Fibroblast of skin of left quadriceps (primary cell): Measurements from ENCODE around the gene WDPCP.
"Not testable (repeated sequence)": the region's sequence is repeated elsewhere in the genome, so short reads cannot be mapped to it uniquely, and the experiment has no call there.

ENCODE experiments used
- DNase-seq, 2 experiments: peaks; one replicate each; pipeline ENCODE4 v3.0.0-alpha.2; 2013; ENCODE audit warnings: low read depth in 2 of 2

Gene WDPCP

GRCh38 chr2:63544017-63544627 is 44.2 kb downstream of the WDPCP start:
- DNase-seq = no peak

- no peak for DNase-seq
Observed at GRCh38 chr2:63539416-63540162, 48.7 kb downstream of the WDPCP start.

- DNase-seq = no peak
Observed at GRCh38 chr2:63538390-63538789, 49.9 kb downstream of the WDPCP start.

DNA sequence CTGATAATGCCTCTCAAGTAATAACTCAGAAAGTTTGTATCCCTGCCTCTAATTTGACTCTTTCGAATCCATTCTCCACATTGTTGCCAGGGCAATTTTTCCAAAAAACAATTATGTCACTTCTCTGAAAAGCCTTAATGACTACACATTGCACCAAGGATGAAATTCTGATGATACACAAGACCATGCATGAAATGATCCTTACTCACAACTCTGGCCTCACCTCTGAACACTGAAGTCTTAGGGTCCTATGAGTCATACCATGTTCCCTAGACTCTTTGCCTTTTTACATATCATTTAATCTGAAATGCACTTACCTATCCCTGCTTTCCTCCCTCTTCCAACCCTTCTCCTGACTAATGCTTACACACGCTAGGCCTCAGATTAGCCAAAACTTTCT is 51.0 kb downstream of the WDPCP start:
- no peak for DNase-seq

GRCh38 chr2:63530704-63531279 is 57.5 kb downstream of the WDPCP start:
- no peak for DNase-seq

GRCh38 chr2:63525905-63526304 is 62.4 kb downstream of the WDPCP start:
- no peak for DNase-seq

GRCh38 chr2:63522950-63523349 is 65.3 kb downstream of the WDPCP start:
- DNase-seq = peak in 1 of 2 experiments; percentile 9

GRCh38 chr2:63520793-63521192 is 67.5 kb downstream of the WDPCP start:
- no peak for DNase-seq

GRCh38 chr2:63514781-63515180 is 73.5 kb downstream of the WDPCP start:
- no peak for DNase-seq

- DNase-seq = no peak
Observed at GRCh38 chr2:63514237-63514716, 74.0 kb downstream of the WDPCP start.

DNA sequence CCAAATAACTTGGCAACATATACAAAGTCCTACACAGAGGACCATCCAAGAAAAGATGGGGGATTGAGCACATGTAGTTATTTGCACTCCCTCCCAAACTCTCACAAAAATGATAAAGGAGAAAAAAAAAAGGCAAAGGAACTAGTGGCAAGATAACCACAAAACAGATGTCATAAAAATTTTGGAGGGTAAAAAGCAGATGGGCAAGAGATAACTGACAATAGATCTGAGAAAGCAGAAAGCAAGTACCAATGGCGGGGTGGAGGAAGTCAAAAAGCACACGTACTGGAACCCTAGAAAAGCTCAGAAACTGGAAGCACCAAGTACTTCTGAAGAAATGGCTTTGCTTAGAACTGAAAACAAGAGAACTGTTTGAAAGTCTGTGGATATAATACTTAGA is 82.0 kb downstream of the WDPCP start:
- no peak for DNase-seq

- DNase-seq = no peak
Observed at GRCh38 chr2:63503818-63504217, 84.5 kb downstream of the WDPCP start.

- DNase-seq = no peak
Observed at GRCh38 chr2:63500398-63500797, 87.9 kb downstream of the WDPCP start.

DNA sequence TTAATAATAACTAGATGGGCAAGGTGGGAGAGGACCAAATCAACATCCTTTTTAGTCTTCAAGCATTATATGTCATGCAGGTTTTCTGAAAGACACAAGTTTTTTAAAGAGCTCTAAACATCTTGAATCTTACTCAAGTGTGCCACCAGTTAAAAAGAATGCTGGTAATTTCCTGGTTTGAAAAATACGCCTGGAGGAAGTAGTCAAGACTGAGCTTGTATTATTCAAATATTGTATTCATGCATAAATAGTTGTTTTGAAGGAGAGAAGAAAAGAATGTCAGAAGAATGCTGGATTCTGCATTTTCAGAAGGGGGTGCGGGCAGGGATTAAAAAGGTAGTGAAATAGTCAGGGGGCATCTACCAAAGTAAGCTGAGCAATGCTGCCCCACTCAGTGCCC is 90.7 kb downstream of the WDPCP start:
- DNase-seq = no peak

DNA sequence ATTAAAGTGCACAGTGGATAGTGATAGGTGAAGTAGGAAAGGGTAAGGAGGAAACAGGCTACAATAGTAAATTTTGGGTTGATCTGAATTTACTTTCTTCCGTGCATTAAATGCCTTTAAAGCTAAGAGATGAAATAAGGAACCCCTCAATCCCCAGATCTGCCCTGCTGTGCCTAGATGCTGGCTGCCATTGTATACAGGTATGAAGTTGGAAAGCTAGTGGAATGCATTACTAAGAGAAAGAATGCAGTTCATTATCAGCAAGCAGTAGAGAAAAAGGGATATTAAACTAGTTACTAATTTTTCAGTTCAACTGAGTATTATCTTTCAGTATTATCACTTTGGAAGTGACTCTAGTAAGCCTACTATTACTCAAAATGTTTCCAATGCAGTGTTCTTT is 93.3 kb downstream of the WDPCP start:
- no peak for DNase-seq

DNA sequence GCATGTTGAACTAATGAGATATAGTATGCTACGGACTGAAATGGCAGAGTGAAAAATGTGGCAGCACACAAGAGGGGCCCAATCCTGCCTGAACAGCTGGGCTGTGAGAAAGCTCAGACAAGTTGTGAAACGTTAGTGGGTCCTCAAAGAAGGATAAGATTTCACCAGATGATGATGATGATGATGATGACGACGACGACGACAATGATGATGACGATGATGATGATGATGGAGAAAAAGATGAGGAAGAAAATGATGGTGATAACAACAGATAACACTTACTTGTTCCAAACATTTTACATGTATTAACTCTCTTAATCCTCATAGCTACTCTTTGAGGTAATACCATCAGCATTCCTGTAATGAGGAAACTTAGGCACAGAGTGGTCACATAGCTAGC is 94.2 kb downstream of the WDPCP start:
- no peak for DNase-seq

GRCh38 chr2:63488118-63488713 is 100.1 kb downstream of the WDPCP start:
- no peak for DNase-seq

- DNase-seq = no peak
Observed at GRCh38 chr2:63486861-63487290, 101.4 kb downstream of the WDPCP start.

GRCh38 chr2:63484901-63485300 is 103.4 kb downstream of the WDPCP start:
- no peak for DNase-seq

DNA sequence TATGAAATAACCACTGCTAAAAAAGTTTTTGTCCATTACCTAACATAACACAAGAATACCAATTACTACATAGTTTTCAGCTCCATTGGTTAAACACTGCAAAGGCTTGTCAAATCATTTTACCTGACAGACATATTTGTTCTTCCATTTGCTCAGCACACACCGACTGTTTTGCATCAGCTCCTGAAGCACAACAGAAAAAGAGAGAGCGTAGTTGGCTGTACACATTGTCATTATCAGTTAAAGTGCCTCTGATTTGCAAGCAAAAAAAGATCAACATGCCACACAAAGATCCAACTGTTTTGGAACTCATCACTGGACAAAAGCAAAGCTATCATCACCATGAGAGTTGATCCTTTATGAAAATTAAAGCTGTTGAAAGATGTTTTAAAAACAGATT is 103.8 kb downstream of the WDPCP start:
- DNase-seq = no peak

DNA sequence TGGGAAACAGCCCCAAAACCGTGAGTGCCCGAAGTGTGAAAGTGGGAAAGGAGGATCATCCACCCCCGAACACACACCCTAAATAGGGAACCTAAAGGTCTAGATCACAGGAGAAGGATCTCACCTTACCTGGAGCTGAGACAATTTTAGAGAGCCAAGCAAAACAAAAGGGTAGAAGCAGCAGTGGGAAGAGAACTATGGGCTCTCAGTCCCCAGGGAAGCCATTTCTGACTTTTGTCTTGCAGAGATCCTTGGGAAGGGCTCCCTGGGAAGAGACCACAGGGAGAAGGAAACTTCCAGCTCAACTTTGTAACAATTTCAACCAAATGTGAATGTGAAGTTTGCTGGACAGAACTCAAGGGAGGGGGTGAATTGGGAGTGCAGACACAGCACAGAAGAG is 110.6 kb downstream of the WDPCP start:
- DNase-seq = no peak

DNA sequence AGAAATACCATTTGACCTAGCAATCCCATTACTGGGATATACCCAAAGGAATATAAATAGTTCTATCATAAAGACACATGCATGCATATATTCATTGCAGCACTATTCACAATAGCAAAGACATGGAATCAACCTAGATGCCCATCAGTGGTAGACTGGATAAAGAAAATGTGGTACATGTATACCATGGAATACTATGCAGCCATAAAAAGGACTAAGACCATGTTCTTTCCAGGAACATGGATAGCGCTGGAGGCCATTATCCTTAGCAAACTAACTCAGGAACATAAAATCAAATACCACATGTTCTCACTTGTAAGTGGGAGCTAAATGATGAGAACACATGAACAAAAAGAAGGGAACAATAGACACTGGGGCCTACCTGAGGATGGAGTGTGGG is 119.0 kb downstream of the WDPCP start:
- not testable (repeated sequence) for DNase-seq

DNA sequence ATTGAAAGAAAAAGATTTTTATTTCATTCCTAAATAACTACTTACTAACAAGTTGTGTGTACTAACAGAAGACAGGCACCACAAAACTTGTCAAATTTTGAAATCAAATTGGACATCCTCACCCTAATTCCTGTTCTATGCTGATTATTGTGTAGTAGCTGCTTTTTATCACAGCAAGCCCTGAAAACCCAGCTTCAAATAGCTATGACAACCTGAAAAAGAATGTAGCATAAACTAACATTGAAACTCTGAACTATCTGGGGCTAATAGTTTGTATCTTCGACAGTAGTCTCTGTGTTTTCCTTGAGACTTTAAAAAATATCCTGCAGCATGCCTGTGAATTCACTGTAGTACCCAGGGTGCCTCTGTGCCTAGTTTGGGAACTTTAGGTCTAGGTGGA is 122.6 kb downstream of the WDPCP start:
- DNase-seq = no peak
